HL-60 (cell line): ENCODE results near the gene NRXN3.
A peak's percentile ranks its signal among the peaks of the same experiment; 100 is the strongest.

Experiments used
- DNase-seq, 2 experiments: peaks; one replicate each; pipeline ENCODE4 v3.0.0-alpha.2; 2010 to 2020; ENCODE audit warnings: low read depth in 1 of 2, low spot score in 1 of 2
- H3K27ac ChIP-seq: fragments of 250-450 bp; sonication (Bioruptor Pico); replicated peaks from 2 replicates; pipeline ENCODE4 v1.5.1; 2020; ENCODE audit warnings: mild to moderate bottlenecking, moderate library complexity
- H3K27me3 ChIP-seq: fragments of 250-450 bp; sonication (Bioruptor Pico); 2 replicates; pipeline ENCODE4 v1.5.1; 2021; ENCODE audit warnings: mild to moderate bottlenecking, moderate library complexity; ENCODE audit not compliant: insufficient read depth, poor library complexity, severe bottlenecking
- H3K4me3 ChIP-seq: replicated peaks from 2 replicates; pipeline ENCODE4 v1.5.1; 2011; ENCODE audit warnings: mild to moderate bottlenecking, control low read depth, low read length; ENCODE audit not compliant: insufficient read depth
- CTCF ChIP-seq: IDR thresholded peaks from one replicate; pipeline ENCODE4 v1.5.1; 2011; ENCODE audit warnings: low read length, control low read depth, inconsistent platforms; ENCODE audit not compliant: insufficient read depth
- GABPA ChIP-seq: IDR thresholded peaks from 2 replicates; pipeline ENCODE4 v1.6.1; 2012; ENCODE audit warnings: low read depth
- POLR2AphosphoS5 ChIP-seq: IDR thresholded peaks from 2 replicates; pipeline ENCODE4 v1.6.1; 2012; ENCODE audit warnings: low read depth
- SPI1 ChIP-seq: IDR thresholded peaks from 2 replicates; pipeline ENCODE4 v1.6.1; 2012; ENCODE audit warnings: low read depth, mild to moderate bottlenecking, borderline replicate concordance
- TF ChIP-seq, protein P1 (sequence below): IDR thresholded peaks from 2 replicates; pipeline ENCODE4 v1.6.1; 2012; ENCODE audit warnings: low read depth; ENCODE audit not compliant: insufficient replicate concordance

NRXN3 gene

DNA sequence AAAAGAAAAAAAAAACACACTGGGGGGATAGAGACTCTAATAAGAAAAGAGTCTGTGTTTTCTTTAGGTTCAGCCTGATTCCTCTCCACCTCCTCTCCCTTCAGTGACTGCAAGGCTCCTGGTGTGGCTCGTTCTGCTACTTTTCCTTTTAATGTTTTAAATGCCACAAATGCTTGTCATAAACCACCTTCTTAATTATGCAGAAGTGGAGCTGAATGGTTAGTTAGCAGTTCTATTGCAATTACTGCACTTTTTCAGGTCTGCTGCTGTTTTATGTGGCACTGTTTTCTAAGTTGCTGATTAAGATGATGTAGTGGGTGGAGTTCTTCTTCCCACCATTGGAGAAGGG is 1163.0 kb downstream of the NRXN3 start:
- Histone ChIP-seq H3K27me3 (no peaks in the 10 kb centered on the region), H3K4me3 (no peak overlapping the region), H3K27ac (no peak overlapping the region)
- TF ChIP-seq, protein P1, sequence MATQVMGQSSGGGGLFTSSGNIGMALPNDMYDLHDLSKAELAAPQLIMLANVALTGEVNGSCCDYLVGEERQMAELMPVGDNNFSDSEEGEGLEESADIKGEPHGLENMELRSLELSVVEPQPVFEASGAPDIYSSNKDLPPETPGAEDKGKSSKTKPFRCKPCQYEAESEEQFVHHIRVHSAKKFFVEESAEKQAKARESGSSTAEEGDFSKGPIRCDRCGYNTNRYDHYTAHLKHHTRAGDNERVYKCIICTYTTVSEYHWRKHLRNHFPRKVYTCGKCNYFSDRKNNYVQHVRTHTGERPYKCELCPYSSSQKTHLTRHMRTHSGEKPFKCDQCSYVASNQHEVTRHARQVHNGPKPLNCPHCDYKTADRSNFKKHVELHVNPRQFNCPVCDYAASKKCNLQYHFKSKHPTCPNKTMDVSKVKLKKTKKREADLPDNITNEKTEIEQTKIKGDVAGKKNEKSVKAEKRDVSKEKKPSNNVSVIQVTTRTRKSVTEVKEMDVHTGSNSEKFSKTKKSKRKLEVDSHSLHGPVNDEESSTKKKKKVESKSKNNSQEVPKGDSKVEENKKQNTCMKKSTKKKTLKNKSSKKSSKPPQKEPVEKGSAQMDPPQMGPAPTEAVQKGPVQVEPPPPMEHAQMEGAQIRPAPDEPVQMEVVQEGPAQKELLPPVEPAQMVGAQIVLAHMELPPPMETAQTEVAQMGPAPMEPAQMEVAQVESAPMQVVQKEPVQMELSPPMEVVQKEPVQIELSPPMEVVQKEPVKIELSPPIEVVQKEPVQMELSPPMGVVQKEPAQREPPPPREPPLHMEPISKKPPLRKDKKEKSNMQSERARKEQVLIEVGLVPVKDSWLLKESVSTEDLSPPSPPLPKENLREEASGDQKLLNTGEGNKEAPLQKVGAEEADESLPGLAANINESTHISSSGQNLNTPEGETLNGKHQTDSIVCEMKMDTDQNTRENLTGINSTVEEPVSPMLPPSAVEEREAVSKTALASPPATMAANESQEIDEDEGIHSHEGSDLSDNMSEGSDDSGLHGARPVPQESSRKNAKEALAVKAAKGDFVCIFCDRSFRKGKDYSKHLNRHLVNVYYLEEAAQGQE: no peak
- no peak for DNase-seq

- TF ChIP-seq GABPA: no peak
- no peak for TF ChIP-seq CTCF
- TF ChIP-seq, protein P1: no peak
- TF ChIP-seq SPI1: no peak
- TF ChIP-seq POLR2AphosphoS5: no peak
- Histone ChIP-seq H3K27me3 (no peaks in the 10 kb centered on the region), H3K27ac (no peak overlapping the region), H3K4me3 (no peak overlapping the region)
- no peak for DNase-seq
Measured at GRCh38 chr14:79334272-79334671, 1164.1 kb downstream of the NRXN3 start.

- no peaks in the 10 kb centered on the region for H3K27me3 ChIP-seq
- no peak for TF ChIP-seq CTCF
- TF ChIP-seq SPI1: no peak
- TF ChIP-seq GABPA: no peak
- no peak for TF ChIP-seq POLR2AphosphoS5
- TF ChIP-seq, protein P1: no peak
- DNase-seq: peak in 1 of 2 experiments; percentile 6
Measured at GRCh38 chr14:79337761-79338160, 1167.6 kb downstream of the NRXN3 start.

GRCh38 chr14:79342942-79343341 is 1172.8 kb downstream of the NRXN3 start:
- TF ChIP-seq CTCF (no peak), SPI1 (no peak), GABPA (no peak), POLR2AphosphoS5 (no peak)
- TF ChIP-seq, protein P1: no peak
- DNase-seq: no peak
- H3K27ac ChIP-seq: no peak overlapping the region
- no peak overlapping the region for H3K4me3 ChIP-seq
- no peaks in the 10 kb centered on the region for H3K27me3 ChIP-seq

More at GRCh38 chr14:79337761-79338160, 1167.6 kb downstream of the NRXN3 start:
- Histone ChIP-seq H3K4me3 (no peak overlapping the region), H3K27ac (no peak overlapping the region)
